GM23338 (cell line): ENCODE measurements around the gene RCL1. TPM values are rescaled to one million over a fixed set of nuclear protein-coding genes. Genes with fewer than 3 reads are reported as not detected.
A peak's percentile ranks its signal among the peaks of the same experiment; 100 is the strongest.

Source experiments
- microRNA-seq: library from miRNA; unstranded; fragments of <30 nt; microRNA quantifications from one replicate; pipeline ENCODE4, GENCODE V29; 2017
- polyA plus RNA-seq: library from polyadenylated mRNA; unstranded; fragments of >200 nt; fragmentation: Nextera tagmentation; extraction: Ambion mirVana; gene quantifications from 2 replicates; pipeline ENCODE4 v1.2.1, GENCODE V29; 2016
- small RNA-seq: library from RNA; depleted of rRNA; stranded (forward); fragments of <200 nt; gene quantifications from one replicate; pipeline ENCODE3, GENCODE V24; 2014; ENCODE audit warnings: low replicate concordance
- total RNA-seq: library from RNA; depleted of rRNA; stranded (reverse); fragments of >200 nt; shearing (Covaris generic); gene quantifications from 2 replicates; pipeline ENCODE4 v1.2.3, GENCODE V29; 2014; rRNA removed

Gene RCL1
- total and polyA plus RNA-seq, 2 experiments from 2014 or later: 19.3 to 41.2 TPM

Small RNA genes lying within 50 kb of the gene (microRNA-seq; reads per million reads assigned to microRNA genes)
- gene MIR101-2: 12.6 reads per million, percentile 37 among the genes with 10 or more reads in this experiment

Small RNA genes lying within 50 kb of the gene (small RNA-seq; reads per million reads assigned to genes)
- gene AL158147.1: not detected
- not detected for gene MIR101-2

Other genes starting within 250 kb of the RCL1 start
- 13.2 and 15.2 TPM in 2 replicates for gene PLPP6, start 130.7 kb upstream of the RCL1 start, total RNA-seq
- 5.8 and 6.3 TPM in 2 replicates for gene PLPP6, start 130.7 kb upstream of the RCL1 start, polyA plus RNA-seq
- gene SPATA6L, start 126.5 kb upstream of the RCL1 start, total RNA-seq: 0.39 and 1.7 TPM in 2 replicates
- 1.9 and 2.2 TPM in 2 replicates for gene SPATA6L, start 126.5 kb upstream of the RCL1 start, polyA plus RNA-seq
- gene CDC37L1, start 113.4 kb upstream of the RCL1 start, total RNA-seq: 26.9 and 28.9 TPM in 2 replicates
- gene CDC37L1, start 113.4 kb upstream of the RCL1 start, polyA plus RNA-seq: 24.0 and 29.6 TPM in 2 replicates
- 34.3 and 40.2 TPM in 2 replicates for gene AK3, start 51.7 kb upstream of the RCL1 start, total RNA-seq
- gene AK3, start 51.7 kb upstream of the RCL1 start, polyA plus RNA-seq: 29.6 and 30.1 TPM in 2 replicates
- 1.5 and 3.0 TPM in 2 replicates for gene JAK2, start 192.3 kb downstream of the RCL1 start, total RNA-seq
- 0.52 and 1.1 TPM in 2 replicates for gene JAK2, start 192.3 kb downstream of the RCL1 start, polyA plus RNA-seq